Measurements from ENCODE around the gene ADAT3. TPM values are rescaled to one million over a fixed set of nuclear protein-coding genes. Genes with fewer than 3 reads are reported as not detected.
A peak's percentile ranks its signal among the peaks of the same experiment; 100 is the strongest.

The ADAT3 gene
- total and polyA plus RNA-seq, 2 donors (not counting 1 experiment from before 2014, with no cell fraction given) = 5.3 to 13.4 TPM

- ATAC-seq (ENCODE audit: low read depth) (no peak), DNase-seq (no peak)
- Histone ChIP-seq H4K20me1 (ENCODE audit: control insufficient read depth, insufficient read depth, low read length, poor library complexity, severe bottlenecking) (peaks cover 87% of the 10 kb centered on the region), H3K27me3 (replicated peaks in 1 of 4; ENCODE audit: control extremely low read depth in 1 of 4, control insufficient read depth in 3 of 4, insufficient read depth in 4 of 4, low read length in 3 of 4) (no peaks in the 10 kb centered on the region), H3K27ac (ENCODE audit: low read length in 2 of 2) (no peak overlapping the region), H3K9ac (ENCODE audit: low read length) (no peak overlapping the region), H3K4me3 (ENCODE audit: control extremely low read depth in 1 of 5, extremely low read depth in 1 of 5, insufficient read depth in 1 of 5, low read depth in 2 of 5, low read length in 4 of 5) (no peak overlapping the region), H3K4me2 (replicated peaks; ENCODE audit: low read depth, low read length, poor library complexity, severe bottlenecking) (no peak overlapping the region), H3K79me2 (ENCODE audit: control insufficient read depth, insufficient read depth, low read length) (peaks cover 91% of the 10 kb centered on the region), H2AFZ (ENCODE audit: insufficient read depth, low read depth, low read length, poor library complexity, severe bottlenecking) (no peak overlapping the region), H3K9me3 (ENCODE audit: control extremely low read depth in 1 of 3, control insufficient read depth in 2 of 3, insufficient read depth in 1 of 3, low read length in 2 of 3) (peaks cover 0 to 2% (median 0%) of the 10 kb centered on the region in 3 donors), H3K36me3 (replicated peaks in 1 of 2; ENCODE audit: control extremely low read depth in 1 of 2, control insufficient read depth in 1 of 2, extremely low read depth in 1 of 2, insufficient read depth in 2 of 2, low read length in 1 of 2) (peaks cover 0 to 20% of the 10 kb centered on the region in 2 experiments), H3K4me1 (ENCODE audit: control insufficient read depth in 2 of 2, insufficient read depth in 2 of 2, low read length in 2 of 2) (peaks cover 3 to 11% of the 10 kb centered on the region in 2 donors)
- ChIA-PET POLR2A (interaction anchor here (0.6 kb wide), 1 partner anchor 21 kb away, joined by 3 read pairs; no protein-coding TSS in a partner anchor), CTCF (no interaction called here)
- Mint-ChIP-seq H3K27ac (peak overlapping the region; percentile 11), H3K4me1 (peaks cover 26% of the 10 kb centered on the region), H3K4me3 (no peak overlapping the region), H3K9me3 (ENCODE audit: insufficient read depth) (no peaks in the 10 kb centered on the region), H3K27me3 (no peaks in the 10 kb centered on the region)
- intact Hi-C loops (cut with micrococcal nuclease) = no loop called here
- TF ChIP-seq EZH2 (IDR thresholded peaks at IDR 0.05; ENCODE audit: borderline replicate concordance, insufficient read depth, low read depth, low read length, poor library complexity, severe bottlenecking) (no peak), CTCF (IDR thresholded peaks at IDR 0.05) (no peak)
- 94% methylated on average over 36 of the region's 42 CpGs for WGBS (ENCODE audit: insufficient coverage)
Observed at GRCh38 chr19:1961000-1961883, 56.0 kb downstream of the ADAT3 start.

DNA sequence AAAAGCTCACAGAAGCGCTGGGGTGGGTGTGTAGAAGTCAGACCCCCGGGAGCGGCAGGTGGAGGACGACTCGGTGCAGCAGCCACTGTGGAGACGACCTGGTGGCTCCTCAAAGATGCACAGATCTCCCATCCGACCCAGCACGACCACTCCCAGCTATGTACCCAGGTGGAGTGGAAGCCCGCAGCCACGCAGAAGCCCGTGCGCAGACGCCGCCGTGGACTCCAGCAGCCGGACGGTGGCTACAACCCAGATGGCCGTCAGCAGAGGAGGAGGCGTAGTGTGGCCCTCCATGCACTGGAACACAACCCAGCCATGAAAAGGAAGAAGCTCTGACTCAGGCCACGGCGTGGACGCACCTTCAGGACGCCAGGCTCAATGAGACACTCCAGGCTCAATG lies 57.5 kb downstream of the ADAT3 start:
- no peak overlapping the region for H3K4me2 ChIP-seq (replicated peaks; ENCODE audit: low read depth, low read length, poor library complexity, severe bottlenecking)
- peak overlapping the region; percentile 10 for H3K27ac Mint-ChIP-seq
- no peaks in the 10 kb centered on the region for H3K27me3 Mint-ChIP-seq
- H3K4me3 Mint-ChIP-seq = no peak overlapping the region
- ChIA-PET CTCF (no interaction called here), POLR2A (interaction anchor here (0.5 kb wide), 1 partner anchor 44 kb away, joined by 5 read pairs; no protein-coding TSS in a partner anchor)
- H2AFZ ChIP-seq (ENCODE audit: insufficient read depth, low read depth, low read length, poor library complexity, severe bottlenecking) = no peak overlapping the region
- no peak for DNase-seq
- H3K36me3 ChIP-seq (replicated peaks in 1 of 2; ENCODE audit: control extremely low read depth in 1 of 2, control insufficient read depth in 1 of 2, extremely low read depth in 1 of 2, insufficient read depth in 2 of 2, low read length in 1 of 2) = peaks cover 0 to 19% of the 10 kb centered on the region in 2 experiments
- peaks cover 85% of the 10 kb centered on the region for H4K20me1 ChIP-seq (ENCODE audit: control insufficient read depth, insufficient read depth, low read length, poor library complexity, severe bottlenecking)
- peaks cover 3 to 18% of the 10 kb centered on the region in 2 donors for H3K4me1 ChIP-seq (ENCODE audit: control insufficient read depth in 2 of 2, insufficient read depth in 2 of 2, low read length in 2 of 2)
- H3K27me3 ChIP-seq (replicated peaks in 1 of 4; ENCODE audit: control extremely low read depth in 1 of 4, control insufficient read depth in 3 of 4, insufficient read depth in 4 of 4, low read length in 3 of 4) = no peaks in the 10 kb centered on the region
- no peaks in the 10 kb centered on the region for H3K9me3 Mint-ChIP-seq (ENCODE audit: insufficient read depth)
- H3K9me3 ChIP-seq (ENCODE audit: control extremely low read depth in 1 of 3, control insufficient read depth in 2 of 3, insufficient read depth in 1 of 3, low read length in 2 of 3) = peaks cover 0 to 2% (median 0%) of the 10 kb centered on the region in 3 donors
- H3K9ac ChIP-seq (ENCODE audit: low read length) = no peak overlapping the region
- 98% methylated on average over 22 of the region's 23 CpGs for WGBS (ENCODE audit: insufficient coverage)
- no peak overlapping the region for H3K27ac ChIP-seq (ENCODE audit: low read length in 2 of 2)
- peaks cover 89% of the 10 kb centered on the region for H3K79me2 ChIP-seq (ENCODE audit: control insufficient read depth, insufficient read depth, low read length)
- ATAC-seq (ENCODE audit: low read depth) = no peak
- no peak overlapping the region for H3K4me3 ChIP-seq (ENCODE audit: control extremely low read depth in 1 of 5, extremely low read depth in 1 of 5, insufficient read depth in 1 of 5, low read depth in 2 of 5, low read length in 4 of 5)
- H3K4me1 Mint-ChIP-seq = peaks cover 30% of the 10 kb centered on the region
- TF ChIP-seq CTCF (IDR thresholded peaks at IDR 0.05) (no peak), EZH2 (IDR thresholded peaks at IDR 0.05; ENCODE audit: borderline replicate concordance, insufficient read depth, low read depth, low read length, poor library complexity, severe bottlenecking) (no peak)
- intact Hi-C loops (cut with micrococcal nuclease) = no loop called here
